Skin of body (tissue), 2 donors: ENCODE data around the gene TNFAIP8. TPM values are rescaled to one million over a fixed set of nuclear protein-coding genes. Genes with fewer than 3 reads are reported as not detected.
A peak's percentile ranks its signal among the peaks of the same experiment; 100 is the strongest.

ENCODE experiments used
- DNase-seq: peaks from one replicate; lab custom pipeline; 2025; lab: John Stamatoyannopoulos, UW
- total RNA-seq: library from RNA; depleted of rRNA; stranded (reverse); fragments of >200 nt; gene quantifications from one replicate; pipeline ENCODE4 v1.2.3, GENCODE V29; 2014

The TNFAIP8 gene
- total RNA-seq, 1 donor from 2014 or later, result 47.7 TPM

- DNase-seq, result no peak
Measured at GRCh38 chr5:119346394-119346793, 9.4 kb upstream of the TNFAIP8 start.

DNA sequence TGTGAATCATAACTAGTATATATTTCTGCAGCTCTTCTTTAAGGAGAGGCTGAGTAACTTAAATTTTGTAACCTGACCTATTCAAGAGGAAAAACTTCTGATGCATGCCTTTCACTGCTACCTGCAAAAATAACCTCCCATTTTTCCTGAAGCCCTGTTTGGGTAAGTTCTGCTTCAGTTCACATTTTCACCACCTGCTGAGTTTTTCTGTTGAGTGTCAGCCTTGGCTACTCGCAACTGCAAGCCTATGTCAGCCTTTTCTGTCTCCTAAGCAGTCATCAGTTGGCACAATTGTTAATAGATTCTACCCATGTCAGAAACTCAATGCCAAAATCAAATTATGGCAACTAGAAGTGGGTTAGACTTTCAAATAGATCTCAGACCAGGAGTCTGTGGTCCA lies 8.2 kb upstream of the TNFAIP8 start:
- no peak for DNase-seq

GRCh38 chr5:119347991-119348390 lies 7.8 kb upstream of the TNFAIP8 start:
- peak; percentile 86 for DNase-seq

GRCh38 chr5:119353213-119353612 lies 2.6 kb upstream of the TNFAIP8 start:
- DNase-seq, result no peak

DNA sequence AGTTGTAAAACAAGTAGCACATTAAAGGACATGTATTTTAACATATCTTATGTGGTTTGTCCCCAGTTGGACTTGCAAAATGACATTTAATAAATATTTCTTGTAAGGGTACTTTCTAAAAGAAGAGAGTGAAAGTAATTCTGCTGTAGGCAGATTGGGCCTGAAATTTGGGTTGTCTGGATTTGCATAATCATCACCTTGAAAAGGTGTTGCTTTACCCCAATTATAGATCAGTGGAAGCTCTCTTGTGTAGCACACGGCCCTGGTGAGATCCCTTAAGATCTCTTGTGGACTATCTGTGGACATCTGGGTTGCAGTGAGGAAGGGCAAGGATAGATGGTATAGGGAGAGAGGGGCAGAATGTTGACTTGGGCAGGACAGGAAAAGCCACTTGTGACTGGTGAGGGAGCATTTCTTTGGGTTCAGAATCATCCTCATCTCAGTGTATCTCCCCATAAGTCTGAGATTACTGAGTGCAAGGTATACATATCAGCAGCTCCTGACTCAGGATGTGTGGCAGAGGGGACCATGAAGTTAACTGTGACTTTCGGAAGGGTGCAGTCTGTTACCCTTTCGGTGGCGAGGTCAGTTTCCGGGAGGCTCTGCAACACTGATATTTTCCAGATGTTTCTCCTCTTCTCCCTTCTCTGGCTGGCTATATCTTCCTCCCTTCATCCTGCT lies 2.0 kb upstream of the TNFAIP8 start:
- no peak for DNase-seq

DNA sequence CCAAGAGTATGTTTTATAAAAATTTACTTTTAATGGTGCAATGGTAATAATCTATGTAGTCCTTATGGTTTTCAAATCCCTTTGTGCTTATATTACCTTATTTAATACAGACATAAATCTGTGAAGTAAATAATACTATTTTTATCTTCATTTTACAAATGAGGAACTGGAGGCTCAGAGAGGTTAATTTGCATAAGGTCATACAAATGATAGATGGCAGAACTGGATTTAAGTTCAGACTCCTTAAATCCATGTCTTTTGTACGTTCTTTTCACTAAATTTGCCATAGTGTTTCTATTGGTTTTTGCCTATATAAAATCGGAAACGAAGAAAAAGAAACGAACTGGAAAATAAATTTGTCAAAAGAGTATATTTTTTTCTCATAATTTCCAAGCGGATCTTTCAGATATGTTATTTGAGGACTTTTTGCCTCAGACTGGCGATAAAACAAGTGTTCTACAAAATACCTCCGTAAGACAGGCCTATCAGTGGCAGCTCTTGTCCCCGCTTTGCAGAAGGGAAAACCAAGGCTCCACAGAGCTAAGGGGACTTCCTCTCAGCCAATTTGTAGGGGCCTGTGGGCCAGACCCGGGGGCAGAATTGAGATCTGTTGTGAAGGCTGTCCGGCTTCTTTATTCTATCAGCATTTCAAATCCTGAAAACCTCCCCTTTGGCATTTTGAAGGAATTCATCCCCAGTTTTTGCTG lies 1.1 kb upstream of the TNFAIP8 start:
- no peak for DNase-seq

DNA sequence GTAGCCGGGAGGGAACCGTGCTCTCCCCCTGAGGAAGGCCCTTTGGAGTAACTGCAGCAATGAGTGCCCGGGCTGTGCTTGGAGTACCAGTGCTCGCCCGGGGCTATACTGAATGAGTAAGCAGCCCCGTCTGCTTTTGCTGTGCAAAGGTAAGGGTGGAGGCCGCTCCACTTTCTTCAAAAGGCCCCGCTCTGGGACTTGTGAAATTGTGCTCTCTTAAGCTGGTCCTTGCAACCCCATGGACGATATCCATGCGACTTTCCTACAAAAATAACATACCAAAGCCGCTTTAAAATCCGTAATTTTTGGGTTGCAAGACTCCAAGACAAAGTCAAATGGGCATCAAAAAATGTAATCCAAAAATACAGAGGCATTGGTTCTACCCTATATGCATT lies 578 bp upstream of the TNFAIP8 start:
- DNase-seq, result no peak

GRCh38 chr5:119356612-119357188 lies 881 bp downstream of the TNFAIP8 start:
- peak; percentile 35 for DNase-seq

DNA sequence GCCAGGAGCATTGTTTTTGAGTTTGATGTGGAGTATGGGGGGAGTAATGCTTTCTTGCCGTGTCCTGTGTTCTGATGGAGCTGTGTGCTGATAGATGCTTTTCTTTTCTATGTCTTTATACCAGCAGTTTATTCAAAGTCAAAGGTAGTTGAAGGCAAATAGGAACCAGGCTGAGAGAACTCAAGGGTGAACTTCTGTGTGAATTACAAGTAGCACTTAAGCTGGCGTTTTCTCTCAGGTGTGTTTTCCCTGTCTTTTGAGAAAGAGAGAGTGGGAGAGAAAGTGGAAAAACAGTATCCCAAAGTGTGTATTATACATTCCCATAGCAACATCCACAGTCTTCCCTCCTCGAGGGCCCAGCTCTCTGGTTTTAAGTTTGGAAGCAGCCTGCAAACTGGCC lies 1.5 kb downstream of the TNFAIP8 start:
- DNase-seq, result no peak

DNA sequence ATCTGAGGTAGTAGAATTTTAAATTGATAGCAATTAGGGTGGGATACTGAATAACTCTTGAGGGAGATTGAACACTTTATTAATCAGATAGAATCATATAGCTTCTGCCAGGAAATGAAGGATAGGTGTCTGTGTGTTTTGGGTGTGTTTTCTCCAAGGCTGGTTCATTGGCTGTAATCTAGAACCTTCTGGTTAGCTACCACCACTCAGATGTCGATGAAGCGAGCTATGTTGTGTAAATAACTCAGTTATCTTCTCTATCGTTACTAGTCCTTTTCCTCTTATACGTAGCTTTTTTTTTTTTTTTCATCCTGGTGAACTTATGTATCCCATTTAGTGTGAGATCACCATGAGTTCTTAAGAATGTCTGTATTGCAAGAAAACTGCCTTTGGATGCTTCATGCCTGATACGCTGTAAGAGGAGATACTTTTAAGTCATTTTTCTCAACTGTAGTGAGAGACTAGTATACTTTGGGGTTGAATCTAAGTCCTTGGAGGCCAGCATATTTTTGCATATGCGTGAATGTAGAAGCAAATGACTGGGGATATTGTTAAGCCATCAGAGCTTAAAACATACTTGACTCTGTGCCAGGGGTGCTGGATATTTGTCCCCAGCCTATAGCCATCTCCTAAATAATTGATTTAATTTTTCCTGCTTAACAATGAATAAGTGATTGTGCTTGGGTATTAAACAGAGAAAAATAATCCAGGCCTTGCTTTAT lies 2.1 kb downstream of the TNFAIP8 start:
- no peak for DNase-seq

GRCh38 chr5:119358530-119358900 lies 2.7 kb downstream of the TNFAIP8 start:
- no peak for DNase-seq

GRCh38 chr5:119358901-119359603 lies 3.2 kb downstream of the TNFAIP8 start:
- DNase-seq, result no peak

DNA sequence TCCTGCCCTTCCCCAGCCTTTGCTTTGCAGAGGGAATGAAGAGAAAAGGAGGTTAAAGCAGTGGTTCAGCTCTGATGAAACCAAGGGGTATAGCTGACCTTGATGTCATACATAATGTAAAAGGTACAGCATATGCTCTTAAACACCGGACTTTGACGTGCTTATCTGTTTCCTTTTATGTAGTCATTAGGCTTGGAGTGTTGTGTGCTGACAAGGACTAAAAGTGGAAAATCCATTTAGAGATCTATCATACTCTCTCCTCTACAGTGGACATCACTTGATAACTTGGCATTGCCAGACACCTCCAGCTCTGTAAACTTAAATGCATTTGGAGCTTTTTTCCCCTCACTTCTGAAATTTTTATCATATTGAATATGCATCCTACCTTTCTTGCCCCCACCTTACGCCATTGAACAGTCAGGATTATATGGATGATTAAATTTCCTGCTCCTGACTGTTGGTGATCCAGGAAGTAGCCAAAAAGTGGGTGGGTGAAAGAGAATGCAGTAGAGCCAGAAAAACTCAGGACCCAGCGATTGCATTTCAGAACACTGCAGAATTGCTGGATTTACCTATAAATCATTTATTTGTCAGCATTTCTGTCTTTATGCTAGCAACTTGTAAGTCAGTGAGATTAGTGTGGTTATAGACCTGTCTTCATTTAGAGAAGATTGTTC lies 4.1 kb downstream of the TNFAIP8 start:
- DNase-seq, result no peak

DNA sequence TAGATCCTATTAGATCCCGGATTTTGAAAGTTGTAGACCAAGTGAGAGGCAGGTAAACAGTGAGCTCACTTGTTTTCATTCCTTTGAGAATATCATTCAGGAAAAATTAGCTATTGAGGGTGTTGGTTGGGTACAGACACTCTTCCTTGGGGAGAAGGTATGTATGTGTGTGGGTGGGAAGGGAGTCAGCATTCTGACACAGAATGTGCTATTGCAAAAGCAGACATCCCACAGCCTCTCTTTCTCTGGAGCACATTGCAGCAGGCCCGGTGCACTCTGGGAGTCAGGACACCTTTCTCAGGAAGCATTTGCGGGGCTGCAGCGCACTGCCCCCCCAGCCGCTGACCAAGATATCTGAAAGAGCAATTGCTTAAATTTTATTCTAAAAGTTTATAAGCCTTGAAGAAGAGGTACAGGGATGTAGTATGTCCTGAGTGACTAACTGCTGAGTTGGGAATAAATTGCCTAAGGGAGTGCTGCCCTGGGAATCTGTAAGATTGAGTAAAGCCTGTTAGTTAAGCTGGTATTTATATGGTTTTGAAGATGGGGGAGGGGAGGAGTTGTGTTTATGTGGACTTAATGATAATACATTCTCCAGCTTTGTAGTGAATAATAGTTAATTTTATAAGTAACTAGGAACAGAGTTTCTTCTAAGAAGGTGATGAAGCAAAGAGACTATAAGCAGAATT lies 5.2 kb downstream of the TNFAIP8 start:
- no peak for DNase-seq

- DNase-seq, result no peak
Measured at GRCh38 chr5:119361594-119362125, 5.8 kb downstream of the TNFAIP8 start.

DNA sequence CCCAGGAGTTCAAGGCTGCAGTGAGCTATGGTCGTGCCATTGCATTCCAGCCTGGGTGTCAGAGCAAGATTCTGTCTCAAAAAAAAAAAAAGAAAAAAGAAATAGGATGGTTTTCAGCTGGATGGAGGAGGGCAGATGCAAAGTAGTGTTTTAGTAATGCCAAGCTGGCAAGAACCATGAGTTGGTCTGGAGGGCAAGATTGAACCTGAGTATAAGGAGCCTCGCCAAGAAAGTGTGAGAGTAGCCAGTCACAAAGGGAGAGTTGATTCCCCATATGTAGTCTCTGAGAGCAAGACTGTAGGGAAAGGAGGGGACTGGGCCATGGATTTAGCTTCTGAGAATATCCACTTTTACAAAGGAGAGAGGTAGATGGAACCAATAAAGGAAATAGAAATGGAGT lies 6.9 kb downstream of the TNFAIP8 start:
- DNase-seq, result no peak

DNA sequence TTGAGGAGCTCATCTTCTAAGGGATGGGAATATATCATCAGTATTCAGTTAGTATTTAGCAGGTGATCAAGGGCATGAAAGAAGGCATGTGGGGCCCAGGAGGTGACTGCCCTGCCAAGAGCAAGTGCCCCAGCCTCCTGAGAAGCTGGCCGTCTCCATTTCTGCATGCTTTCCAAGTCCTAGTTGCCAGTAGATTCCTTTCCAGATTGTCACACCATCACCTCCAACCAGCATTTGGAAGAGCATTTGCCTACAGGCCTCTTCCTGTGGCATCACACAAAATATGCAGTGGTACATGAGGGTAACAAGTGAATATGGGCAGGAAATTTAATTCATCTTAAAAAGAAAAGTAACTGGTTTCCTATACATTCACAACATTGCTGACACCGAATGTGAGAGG lies 7.5 kb downstream of the TNFAIP8 start:
- DNase-seq, result no peak

DNA sequence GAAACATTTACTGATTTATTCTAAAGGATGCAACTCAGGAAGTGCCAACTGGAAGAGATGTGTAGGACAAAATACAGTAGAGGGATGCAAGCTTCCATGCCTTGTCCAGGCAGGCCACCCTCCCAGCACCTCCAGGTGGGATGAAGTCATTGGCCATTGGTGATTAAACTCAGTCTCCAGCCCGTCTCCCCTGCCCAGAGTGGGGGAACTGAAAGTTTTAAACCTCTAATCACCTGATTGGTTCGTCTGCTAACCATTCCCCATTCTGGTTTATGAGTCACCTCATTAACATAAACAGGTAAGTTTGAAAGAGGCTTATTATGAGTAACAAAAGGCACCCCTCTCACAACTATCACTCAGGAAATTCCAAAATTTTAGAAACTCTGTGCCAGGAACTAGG lies 8.1 kb downstream of the TNFAIP8 start:
- DNase-seq, result no peak

GRCh38 chr5:119365847-119366539 lies 10.2 kb downstream of the TNFAIP8 start:
- no peak for DNase-seq

DNA sequence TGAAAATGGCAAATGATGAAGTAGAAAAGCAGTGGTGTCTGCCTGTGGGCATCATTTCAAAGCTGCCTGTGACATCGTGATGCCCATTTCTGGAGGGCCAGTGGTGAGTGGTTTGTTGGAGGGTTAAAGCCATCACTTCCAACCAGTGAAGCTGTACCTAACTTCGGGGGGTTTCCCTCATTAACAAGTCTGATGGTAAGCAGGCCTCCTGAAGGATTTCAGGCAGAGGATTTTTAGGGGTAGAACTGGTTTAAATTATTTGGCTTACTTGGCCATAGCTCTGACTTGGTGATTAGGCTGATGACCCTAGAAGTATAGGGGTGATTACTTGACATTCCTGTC lies 10.7 kb downstream of the TNFAIP8 start:
- no peak for DNase-seq
